Mesenteric fat pad (tissue), 1 donor: ENCODE results near the gene DOHH. TPM values are rescaled to one million over a fixed set of nuclear protein-coding genes. Genes with fewer than 3 reads are reported as not detected.

Source experiments
- DNase-seq: peaks from one replicate; pipeline ENCODE4 v3.0.0-alpha.2; 2020; ENCODE audit warnings: low spot score
- total RNA-seq: library from RNA; stranded (reverse); fragmentation: NEBNext Ultra II Directional; extraction: Animal tissue kit (Norgen Biotek cat#: 25700); gene quantifications from one replicate; pipeline ENCODE4 v1.2.1, GENCODE V29; 2021
- donor health status: DM: yes; HTN: yes; CAD: no.

DOHH gene
- total RNA-seq, 1 donor from 2014 or later: 10.5 TPM

DNA sequence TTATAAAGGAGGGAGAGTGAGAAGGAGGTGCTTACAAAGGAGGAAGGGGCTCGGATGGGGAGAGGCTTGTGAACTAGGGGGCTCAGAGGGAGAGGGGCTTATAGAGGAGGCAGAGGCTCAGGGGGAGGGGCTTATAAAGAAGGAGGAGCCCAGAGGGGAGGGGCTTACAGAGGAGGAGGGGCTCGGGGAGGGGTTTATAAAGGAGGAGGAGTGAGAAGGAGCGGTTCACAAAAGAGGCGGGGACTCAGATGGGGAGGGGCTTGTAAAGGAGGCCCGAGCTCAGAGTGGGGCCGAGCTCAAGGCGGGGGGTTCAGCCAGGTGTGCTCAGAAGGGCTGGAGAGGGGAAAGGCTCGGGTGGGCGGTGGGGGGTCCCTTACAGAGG lies 20.6 kb downstream of the DOHH start:
- no peak for DNase-seq

DNA sequence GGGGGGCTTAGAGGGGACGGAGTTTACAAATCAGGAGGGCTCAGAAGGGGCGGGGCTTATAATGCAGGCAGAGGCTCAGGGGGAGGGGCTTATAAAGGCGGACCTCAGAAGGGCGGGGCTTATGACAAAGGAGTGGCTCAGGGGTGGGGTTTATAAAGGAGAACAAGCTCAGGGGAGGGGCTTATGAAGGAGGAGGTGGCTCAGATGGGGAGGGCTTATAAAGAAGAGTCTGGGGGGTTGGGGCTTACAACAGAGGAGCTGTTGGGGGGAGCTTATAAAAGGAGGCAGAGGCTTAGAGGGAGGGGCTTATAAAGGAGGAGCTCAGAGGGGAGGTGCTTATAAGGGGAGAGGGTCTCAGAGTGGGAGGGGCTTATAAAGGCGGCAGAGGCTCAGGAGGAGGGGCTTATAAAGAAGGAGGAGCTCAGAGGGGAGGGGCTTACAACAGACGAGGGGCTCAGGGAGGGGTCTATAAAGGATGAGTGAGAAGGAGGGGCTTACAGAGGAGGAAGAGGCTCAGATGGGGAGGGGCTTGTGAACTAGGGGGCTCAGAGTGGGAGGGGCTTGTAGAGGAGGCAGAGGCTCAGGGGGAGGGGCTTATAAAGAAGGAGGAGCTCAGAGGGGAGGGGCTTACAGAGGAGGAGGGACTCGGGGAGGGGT lies 21.2 kb downstream of the DOHH start:
- DNase-seq: no peak

DNA sequence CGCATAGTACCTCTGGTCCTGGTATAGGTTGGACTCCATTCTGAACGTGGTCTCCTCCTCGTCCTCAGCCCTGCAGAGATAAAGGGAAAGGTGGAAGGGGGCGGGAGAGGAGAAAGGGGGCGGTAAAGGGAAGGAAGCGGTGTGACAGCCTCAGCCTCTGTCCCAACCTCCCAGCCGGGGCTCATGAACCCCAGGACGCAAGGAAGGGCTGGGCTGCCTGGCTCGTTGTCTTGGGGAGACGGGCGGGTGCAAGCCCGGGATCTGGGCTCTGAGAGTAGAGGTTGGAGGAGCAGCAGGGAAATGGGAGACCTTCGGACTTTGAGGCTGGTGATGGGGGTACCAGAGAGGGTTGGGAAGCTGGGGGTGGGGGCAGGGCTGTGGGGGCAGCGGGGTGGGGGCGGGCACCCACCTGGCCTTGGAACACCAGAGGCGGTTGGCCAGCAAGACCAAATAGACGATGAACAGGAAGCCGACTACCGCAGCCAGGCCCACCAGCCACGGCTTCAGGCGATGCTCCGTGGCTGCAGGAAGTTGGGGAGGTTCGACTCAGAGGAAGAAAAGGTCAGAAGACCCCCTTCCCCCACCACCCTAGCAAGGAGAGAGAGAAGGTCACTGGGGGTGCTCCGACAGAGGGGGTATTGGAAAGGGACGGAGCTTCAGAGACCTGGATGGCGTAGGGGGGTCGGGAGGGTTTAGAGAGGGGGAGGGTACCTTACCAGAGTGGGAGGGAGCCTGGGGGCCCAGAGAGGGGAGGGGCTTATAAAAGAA lies 21.9 kb downstream of the DOHH start:
- no peak for DNase-seq

DNA sequence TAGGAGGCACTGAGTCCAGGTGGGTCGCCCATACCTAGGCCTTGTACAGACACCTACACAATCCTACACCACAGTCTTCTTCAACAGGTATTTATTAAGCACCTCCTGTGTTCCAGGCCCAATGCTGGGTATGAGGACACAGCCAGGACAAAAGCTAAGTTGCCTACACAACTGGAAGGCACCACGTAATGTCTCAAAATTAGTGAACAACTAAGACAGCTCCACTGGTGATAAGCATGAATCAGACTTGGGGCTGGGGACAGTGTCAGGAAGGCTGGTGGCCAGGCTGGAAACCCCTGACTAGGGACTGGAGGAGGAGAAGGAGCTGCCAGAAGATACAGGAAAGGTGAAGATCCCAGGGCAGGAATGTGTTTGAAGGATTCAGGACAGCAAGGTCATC lies 22.5 kb downstream of the DOHH start:
- no peak for DNase-seq

DNA sequence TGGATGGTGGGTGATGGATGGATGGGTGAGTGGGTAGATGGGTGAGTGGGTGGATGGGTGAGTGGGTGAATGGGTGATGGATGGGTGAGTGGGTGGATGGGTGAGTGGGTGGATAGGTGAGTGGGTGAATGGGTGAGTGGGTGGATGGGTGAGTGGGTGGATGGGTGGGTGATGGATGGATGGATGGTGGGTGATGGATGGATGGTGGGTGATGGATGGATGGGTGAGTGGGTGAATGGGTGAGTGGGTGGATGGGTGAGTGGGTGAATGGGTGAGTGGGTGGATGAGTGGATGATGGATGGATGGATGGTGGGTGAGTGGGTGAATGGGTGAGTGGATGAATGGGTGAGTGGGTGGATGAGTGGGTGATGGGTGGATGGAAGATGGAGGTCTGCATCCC lies 23.0 kb downstream of the DOHH start:
- no peak for DNase-seq

DNA sequence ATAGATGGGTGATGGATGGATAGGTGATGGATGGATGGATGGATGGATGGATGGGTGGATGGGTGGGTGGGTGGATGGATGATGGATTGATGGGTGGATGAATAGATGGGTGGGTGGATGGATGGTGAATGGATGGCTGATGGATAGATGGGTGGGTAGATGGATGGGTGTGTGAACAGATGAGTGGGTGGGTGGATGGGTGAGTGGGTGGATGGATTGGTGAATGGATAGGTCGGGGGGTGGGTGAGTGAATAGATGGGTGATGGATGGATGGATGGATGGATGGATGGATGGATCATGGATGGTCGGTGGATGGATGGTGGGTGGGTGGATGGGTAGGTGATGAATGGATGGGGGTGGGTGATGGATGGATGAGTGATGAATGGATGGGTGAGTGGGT lies 23.6 kb downstream of the DOHH start:
- DNase-seq: no peak

DNA sequence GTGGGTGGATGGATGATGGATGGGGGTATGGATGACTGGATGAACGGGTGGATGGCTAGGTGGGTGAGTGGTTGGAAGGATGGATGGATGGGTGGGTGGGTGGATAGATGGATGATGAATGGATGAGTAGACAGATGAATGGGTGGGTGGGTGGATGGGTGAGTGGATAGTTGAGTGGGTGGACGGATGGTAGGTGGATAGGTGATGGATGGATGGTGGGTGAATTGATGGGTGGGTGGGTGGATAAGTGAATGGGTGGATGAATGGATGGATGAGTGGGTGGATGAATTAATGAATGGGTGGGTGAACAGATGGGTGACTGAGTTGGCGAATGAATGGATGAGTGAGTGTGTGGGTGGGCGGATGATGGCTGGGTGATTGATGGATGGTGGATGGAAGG lies 25.0 kb downstream of the DOHH start:
- DNase-seq: no peak

DNA sequence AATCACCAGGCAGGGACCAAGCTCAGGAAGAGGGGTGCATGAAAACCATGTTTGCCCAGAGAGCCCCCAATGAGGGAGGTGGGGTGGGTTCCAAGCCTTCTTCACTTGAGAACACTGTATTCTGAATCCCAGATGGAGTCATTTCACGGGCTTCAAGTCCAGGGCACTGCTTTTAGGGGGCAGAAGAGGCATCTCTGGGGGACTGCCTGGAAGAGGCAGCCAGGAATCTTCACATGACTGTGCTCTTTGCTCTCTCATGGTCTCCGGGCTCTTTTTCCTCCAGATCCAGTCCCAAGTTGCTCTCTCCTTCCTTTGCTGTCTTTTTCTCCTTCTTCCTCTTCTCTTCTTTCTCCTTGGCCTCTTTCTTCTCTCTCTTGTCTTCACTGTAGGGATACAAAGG lies 25.9 kb downstream of the DOHH start:
- DNase-seq: no peak

DNA sequence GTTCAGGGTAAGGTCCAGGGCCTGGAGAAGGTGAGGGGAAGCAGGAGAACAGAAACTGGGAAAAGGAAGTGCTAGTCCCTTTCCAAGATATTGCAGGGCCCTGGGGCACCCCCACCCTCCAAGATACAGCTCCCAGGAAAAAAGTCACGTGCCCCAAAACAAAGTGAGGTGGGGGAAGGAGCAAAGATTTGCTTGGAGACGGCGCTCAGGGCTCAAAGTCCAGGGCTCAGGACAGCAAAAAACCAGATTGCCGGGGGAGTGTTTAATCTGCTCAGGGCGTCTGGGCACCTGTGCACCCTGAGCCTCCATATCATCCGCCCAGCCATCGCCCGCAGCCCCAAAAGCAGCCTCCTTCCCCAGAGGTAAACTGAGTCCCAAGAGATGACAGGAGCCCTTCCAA lies 26.5 kb downstream of the DOHH start:
- no peak for DNase-seq

DNA sequence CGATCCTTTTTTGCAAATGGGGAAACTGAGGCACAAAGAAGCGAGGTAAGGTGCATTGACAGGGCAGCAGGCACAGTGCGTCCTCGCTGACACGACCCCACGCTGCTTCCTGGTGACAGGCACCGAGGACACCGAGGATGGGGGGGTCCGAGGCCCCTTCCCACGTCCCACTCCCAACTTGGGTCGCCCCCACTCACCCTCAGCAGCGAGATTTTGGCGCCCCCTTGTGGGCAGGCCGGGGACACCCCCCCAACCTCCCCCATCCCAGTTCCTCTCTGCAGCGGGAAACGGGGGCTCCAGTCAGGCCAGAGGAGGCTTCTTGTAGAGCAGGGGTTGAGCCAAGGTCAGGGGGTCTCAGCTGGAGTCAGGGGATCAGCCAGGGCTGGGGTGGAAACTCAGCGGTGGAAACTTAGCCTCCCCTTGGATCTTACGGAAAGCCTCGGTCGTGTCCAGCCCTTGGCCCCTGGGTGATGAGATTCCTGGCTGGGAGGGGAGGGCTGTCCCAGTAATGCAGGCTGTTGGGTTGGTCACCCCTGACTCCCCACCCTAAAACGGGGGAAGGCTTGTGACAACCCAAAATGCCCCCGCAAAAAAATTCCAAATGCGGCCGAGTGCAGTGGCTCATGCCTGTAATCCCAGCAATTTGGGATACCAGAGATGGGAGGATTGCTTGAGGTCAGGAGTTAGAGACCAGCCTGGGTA lies 28.4 kb downstream of the DOHH start:
- no peak for DNase-seq

DNA sequence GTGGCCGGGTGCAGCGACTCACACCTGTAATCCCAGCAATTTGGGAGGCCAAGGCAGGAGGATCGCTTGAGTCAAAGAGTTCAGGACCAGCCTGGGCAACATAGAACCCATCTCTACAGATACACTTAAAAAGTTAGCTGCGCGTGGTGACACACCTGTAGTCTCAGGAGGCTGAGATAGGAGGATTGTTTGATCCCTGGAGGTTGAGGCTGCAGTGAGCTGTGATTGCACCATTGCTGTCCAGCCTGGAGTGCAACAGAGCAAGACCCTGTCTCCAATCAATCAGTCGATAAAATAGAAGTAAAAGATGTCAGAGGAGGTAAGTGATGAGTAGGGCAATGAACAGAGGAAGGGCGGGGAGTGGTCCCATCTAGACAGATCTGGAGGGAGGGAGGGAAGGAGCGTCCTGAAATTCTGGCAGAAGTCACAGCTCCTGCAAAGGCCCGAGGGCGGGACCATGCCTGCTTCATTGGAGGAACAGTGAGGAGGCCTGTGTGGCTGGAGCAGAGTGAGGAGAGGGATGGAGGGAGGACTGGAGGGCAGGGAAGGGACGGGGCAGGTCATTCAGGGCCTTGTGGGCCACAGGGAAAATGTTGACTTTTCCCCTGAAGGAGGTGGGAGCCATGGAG lies 29.9 kb downstream of the DOHH start:
- DNase-seq: no peak

DNA sequence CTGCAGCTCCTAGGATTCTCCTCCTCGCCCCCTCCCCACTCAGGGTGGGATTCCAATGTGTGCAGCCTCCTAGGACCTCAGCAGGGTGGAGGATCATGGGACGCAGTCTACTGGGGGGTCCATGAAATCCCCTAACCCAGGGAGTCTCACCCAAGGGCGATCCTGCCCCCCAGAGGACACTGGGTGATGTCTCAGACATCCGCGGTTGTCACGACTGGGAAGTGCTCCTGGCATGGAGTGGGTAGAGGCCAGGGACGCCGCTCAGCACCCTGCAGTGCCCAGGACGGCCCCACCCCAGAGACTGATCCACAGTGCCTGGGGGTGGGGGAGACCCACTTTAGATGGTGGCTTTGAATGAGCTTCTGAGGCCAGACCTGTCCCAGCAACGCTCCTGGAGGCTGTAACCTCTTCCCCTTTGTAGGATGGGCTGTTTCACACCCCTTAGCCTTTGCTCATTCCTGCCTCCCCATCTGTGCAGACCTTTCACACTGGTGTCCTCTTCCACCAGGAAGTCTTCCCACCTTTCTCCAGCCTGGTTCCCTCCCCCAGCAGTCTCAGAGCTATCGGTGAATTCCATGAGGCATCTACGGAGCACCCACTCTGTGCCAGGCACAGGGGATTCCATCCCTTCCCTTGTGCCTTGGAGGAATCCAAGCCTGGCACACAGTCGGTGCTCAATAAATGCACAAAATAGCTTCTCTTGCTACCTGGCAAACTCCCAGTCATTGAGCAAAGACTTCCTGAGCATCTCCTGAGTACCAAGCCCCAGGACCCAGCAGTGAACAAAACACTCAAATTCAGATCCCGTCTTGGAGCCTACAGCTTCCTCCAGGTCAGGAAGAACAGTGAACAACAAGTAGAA lies 30.6 kb downstream of the DOHH start:
- DNase-seq: no peak

DNA sequence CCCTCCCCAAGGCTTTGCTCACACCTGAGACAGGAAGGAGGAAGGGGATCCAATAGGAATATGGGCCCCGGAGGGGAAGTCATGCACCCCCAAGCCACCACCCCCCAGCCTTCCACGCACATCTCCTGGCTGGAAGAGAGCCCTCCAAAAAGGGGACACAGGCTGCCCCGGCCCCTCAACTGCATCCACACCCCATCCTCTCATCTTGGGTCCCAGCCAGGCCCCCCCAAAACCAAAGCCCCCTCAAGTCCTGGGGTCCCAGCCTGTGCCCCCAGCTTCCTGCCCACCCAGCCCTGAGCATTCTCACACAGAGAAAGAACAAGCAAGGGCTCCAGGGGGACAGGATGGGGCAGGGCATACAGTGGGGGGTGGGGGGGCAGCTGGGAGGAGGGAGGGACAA lies 32.3 kb downstream of the DOHH start:
- DNase-seq: no peak

DNA sequence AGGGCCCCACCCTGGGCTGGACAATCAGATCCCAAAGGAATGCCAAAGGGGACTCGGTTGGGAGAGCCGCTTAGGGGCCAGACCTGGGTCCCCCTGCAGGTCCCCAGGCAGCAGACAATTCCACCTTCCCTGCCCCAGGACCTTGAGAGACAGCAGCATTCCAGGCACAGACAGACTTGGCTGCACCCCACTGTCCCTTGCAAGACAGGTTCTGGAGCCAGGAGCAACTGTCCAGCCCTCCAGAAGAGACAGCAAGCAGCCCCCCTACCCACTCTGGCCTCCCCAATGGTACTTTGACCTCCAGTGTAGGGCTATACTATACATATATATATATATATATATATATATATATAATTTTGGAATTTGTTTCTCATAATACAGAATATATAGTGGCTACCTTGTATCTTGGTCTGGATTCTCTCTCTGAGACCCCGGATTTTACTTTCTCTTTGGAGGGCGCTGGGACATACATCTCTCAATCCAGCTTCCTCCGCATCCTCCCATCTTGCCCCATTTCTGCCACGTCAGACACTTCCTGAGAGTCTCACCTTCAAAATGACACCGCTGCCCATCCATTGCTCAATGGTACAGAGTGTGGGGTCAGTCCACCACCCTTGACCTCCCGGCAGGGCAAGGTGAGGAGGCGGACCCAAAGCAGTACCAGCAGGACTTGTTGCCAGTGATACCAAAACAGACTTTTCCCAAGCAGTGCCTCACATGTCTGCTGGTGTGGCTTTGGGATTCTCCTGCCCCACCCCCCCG lies 32.9 kb downstream of the DOHH start:
- no peak for DNase-seq

DNA sequence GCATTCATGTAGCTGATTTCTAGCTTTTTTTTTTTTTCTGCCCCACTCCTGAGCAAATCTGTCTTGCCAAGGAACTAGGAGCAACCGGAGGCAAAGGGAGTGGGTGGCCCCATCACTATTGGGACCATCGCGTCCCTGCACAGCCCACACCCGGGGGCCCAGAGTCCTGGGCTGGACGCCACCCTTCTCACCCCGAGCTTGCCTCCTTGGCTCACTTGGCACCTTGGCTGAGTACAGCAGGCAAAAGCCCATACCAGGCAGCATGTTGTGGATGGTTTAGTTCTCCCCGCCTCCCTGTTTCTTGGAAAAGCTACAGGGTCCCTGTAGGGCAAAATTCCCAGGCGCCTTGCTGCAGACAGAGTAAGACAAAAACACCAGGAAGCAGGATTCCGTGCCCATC lies 33.8 kb downstream of the DOHH start:
- DNase-seq: no peak

DNA sequence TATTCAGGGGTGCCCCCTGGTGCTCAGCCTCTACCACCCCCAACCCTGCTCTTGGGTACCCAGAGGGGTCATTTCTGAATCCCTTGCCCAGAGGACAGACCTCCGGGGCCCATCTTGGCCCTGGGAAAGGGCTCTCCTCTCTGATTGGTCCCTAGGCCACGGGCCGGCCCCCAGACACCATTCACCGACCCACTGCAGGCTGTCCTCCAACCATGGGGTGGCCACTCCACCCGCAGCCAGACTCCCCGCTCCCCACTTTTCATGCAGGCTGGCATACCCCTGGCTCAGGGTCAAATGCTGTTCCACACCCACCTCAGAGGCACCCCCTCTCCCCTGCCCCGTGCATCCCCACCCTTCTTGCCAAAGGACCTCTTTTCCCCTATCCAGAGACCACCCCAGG lies 34.9 kb downstream of the DOHH start:
- no peak for DNase-seq

DNA sequence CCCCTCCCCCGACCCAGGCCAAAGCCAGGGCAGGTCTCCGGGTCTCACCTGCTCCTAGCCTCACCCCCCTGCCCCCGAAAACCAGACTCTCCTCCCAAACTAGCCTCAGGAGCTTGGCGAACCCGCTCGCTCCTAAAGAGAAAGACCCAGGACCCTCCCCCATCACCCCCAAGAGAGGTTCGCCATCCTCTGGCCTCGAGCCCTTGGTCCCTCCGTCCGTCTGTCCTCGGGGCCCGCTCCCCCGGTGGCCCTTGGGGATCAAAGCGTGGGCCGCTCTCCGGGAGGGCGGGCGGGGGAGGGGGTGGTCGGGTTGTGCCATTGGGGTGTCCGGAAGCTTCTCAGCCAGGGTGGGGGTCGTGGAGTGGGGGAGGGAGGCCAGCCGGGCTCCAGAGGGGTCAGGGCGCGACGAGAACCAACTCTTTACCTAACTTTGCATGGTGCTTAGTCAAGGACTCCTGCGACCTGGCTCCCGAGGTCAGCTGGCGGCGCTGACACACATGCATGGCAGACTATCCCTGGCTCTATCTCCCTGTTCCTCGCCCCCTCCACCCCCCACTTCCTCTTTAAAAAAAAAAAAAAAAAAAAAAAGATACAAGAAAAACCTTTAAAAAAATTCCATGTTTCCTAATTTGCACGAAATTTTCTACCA lies 35.8 kb downstream of the DOHH start:
- no peak for DNase-seq

DNA sequence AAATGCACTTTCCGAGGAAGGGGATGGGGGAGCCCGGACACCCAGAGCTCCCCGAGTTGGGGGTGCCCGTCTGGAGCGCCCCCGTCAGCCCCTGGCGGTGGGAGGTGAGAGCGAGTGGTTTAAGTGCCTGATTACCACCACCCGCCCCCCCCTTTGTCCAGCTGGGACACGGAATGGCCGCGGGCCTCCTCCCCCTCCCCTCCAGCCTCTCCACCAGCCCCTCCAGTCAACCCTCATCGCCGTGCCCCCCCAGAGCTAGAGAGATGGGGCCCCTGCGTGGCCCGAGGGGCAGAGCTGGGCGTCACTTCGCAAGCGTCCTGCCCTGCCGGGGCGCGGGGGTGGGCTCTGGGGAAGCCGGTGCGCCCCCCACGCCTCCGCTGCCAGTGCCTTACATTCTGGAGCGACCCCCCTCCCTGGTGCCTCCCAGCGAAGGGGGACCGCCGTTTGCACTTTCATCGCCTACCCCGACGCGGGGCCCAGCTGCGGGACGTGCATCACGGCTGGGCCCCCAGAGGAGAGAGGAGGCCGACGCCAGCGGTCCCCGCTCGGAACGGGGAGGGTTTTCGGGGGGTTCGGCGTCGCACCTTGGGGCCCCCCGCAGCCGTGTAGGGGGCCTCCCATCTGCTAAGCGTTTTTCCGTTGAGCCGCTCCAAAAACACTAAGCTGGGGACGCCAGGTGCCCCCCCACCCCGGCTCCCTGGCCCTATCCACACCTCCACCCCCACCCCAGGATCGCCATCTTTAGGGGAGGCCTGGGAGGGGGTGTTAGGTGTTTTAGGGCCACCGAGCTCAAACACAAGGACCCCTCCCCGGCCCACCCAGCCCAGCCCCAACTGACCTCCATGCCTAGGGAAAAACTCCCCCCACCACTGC lies 36.5 kb downstream of the DOHH start:
- DNase-seq: no peak
